ENCODE results near the gene RHOJ.
A peak's percentile ranks its signal among the peaks of the same experiment; 100 is the strongest.
"Not testable (repeated sequence)": the region's sequence is repeated elsewhere in the genome, so short reads cannot be mapped to it uniquely, and the experiment has no call there.

Gene RHOJ

DNA sequence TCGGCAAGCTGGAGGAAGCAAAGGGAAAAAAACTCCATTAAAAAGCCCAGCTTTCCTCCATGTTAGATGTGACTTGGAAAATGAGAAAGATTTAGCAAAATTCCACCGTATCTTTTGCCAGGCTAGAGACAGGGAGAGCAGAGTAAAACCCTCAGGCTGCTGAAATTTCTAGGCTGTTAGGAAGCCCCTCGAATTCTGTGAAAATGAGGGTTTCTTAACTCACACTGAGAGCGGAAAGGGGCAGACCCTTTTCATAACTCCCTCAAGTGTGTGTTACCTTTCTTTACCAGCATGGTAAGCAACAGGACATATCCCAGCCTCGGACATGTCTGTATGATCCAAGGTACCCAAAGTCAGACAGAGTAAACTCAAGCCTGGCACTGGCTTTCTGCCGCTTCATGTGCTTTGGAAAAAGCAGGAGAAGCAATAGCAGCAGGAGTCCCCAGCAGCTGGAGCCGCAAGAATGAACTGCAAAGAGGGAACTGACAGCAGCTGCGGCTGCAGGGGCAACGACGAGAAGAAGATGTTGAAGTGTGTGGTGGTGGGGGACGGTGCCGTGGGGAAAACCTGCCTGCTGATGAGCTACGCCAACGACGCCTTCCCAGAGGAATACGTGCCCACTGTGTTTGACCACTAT is at the start of gene RHOJ:
Gene RHOJ (plus strand): TSS at position 37 of the 637 bp plus-strand sequence. CDS start 427 bp downstream, at position 464.
- DNase-seq (ENCODE audit: low spot score): no peak

DNA sequence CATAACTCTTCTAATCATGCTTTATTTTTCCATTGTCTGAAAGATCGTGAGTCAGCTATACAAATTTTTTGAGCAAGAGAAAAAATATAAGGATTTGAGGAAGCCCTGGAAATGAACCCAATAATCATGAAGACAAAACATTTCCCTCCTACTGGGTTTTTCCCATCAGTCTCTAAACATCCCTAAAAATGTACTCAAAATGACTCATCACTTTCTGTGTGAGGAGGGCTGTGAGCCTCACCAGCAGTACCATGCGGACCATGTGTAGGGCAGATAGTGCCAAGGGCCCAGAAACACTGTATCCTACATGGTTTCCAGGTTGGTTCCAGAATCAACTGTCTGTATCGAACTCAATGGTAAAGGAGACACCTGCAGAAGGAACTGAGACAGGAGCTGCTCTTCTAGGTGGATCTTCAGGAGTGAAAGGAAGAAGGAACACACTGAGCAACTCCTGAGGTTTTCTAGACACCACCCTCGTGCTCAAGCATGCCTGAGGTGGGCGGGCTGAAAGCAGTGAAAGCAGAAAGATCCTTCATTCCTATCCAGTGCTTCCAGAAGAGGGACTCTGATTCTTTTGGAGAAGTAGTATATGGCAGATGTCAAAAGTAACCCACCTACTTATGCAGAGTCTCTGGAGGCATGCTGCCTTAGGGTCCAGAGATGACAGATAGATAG is 48.6 kb upstream of the RHOJ start:
- no peak for DNase-seq (ENCODE audit: low spot score)

DNA sequence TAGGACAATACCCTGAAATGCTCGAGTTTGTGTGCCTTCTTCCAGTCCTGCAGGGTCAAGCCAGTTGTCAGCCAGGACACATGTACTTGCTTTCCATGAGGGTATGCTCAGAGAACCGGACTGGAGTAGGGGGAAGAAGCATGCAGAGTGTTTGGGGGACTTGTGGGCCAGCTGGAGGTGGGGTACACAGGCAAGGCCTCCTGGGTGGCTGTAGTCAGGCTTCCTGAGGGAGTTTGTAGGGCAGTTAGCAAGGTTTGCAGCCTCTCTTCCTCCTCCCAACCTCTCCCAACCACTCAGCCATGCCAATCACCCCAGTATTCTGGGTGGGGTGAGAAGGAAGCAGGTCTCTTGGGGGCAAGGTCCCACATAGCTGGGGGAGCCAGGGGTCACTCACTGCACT is 47.0 kb upstream of the RHOJ start:
- DNase-seq (ENCODE audit: low spot score): no peak

DNA sequence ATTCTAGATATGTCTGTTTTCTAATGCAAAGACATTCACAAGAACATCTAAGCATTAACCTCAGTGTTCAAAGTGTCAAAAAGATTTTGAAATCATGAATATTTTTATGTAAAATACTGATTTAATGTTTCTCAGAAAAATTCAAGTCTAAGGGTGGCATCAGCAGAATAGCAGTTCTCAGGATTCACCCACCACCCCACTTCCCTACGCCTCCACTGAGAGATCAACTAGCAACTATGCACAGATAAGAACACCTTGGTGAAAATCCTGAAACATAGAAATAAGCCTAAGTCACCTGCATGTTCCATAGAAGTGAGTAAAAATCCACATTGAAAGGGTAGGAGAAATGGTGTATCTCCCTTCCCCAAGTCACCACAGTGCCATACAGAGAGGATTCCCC is 40.9 kb upstream of the RHOJ start:
- DNase-seq (ENCODE audit: low spot score): no peak

DNA sequence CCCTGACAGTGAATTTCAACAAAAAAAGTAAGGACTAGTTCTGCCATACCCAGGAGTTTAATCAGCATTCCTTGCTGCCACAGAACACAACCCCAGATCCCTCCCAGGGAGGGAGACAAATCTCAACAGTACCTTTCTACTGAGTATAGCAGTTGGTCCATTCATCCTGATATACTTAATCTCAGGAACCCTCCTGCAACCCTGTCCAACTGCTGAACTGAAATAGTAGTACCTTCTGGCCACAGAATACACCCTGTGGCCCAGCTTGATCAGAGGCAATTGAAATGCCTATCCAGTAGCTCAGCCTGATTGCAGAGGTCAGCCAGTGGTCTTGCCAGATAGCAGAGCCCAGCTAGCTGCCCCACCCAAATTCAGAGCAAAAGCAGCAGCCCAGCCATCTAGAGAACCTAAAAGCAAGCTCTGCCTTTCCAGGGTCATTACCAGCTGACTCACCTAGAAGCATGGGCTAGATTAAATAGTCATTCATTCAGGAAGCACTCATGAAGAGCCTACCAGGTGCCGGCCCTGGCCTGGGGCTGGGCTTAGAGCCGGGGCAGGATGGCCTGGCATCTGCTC is 40.0 kb upstream of the RHOJ start:
- peak; percentile 6 for DNase-seq (ENCODE audit: low spot score)

DNA sequence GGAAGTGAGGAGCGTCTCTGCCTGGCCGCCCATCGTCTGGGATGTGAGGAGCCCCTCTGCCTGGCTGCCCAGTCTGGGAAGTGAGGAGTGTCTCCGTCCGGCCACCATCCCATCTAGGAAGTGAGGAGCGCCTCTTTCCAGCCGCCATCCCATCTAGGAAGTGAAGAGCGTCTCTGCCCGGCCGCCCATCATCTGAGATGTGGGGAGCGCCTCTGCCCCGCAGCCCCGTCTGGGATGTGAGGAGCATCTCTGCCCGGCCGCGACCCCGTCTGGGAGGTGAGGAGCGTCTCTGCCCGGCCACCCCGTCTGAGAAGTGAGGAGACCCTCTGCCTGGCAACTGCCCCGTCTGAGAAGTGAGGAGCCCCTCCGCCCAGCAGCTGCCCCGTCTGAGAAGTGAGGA is 39.0 kb upstream of the RHOJ start:
- DNase-seq (ENCODE audit: low spot score): not testable (repeated sequence)

DNA sequence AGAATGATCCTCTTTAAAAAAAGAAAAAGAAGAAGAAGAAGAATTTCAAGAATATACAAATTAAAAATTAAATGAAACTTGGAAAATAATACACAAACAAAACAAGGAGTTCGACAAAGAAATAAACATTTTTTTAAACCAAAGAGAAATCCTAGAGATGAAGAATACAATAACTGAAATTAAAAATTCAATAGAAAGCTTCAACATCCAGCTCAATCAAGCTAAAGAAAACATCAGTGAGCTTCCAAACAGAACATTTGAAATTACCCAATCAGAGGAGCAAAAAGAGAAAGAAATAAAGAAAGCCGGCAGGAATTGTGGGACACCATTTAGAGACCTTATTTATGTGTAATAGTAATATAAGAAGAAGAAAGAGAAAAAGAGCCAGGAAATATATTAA is 37.2 kb upstream of the RHOJ start:
- DNase-seq (ENCODE audit: low spot score): no peak

DNA sequence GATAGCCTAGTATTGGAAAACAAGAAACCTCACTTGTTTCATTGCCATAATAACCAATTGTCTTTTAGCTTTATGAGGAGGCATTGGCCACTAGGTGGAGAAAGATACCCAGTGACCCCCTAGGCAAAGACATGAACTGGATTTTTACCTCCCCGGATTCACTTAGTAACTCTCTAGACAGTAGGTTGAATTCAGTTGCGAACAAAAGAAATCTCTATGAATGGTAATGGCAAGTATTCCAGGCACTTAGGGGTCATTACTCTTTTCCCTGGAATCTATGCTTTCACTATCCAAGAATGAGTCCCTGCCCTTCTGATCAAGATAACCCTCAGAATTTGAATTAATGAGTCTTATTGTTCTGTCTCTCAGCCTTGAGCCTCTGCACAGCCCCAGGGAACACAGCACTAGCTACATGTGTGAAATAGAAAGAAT is 29.5 kb upstream of the RHOJ start:
- DNase-seq (ENCODE audit: low spot score): peak; percentile 42

DNA sequence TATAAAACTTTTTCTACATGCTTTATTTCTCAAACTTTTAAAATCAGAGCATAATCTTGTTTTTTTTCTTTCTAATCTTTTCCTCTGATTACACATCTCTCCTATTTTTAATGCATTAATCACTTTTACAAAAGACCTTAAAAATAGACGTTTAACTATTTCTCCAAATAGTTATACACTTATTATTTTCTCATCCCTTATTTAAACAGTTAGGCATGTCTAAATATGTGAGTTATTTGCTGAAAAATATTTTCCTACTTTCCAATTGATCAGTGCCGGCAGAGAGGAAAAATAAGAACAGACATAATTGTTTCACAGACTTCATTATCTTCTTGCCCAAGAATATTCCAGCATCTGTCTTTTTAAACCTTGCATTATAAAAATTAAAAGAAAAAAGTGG is 28.7 kb upstream of the RHOJ start:
- DNase-seq (ENCODE audit: low spot score): no peak

DNA sequence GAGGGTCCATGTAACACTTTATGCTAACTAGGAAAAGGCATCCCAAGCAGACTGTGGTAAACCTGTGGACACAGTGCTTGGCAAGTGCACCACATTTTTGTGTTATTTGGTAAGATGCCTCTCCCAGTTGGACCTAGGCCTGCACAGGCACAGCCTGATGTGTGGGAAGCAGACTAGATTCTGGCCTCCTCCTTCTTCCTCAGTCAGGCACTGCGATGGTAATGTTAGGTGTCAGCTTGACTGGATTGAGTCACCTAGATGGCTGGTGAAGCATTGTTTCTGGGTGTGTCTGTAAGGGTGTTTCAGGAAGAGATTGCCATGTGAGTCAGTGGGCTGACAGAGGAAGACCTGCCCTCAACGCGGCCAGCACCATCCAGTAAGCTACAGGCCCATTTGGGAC is 25.3 kb upstream of the RHOJ start:
- no peak for DNase-seq (ENCODE audit: low spot score)

DNA sequence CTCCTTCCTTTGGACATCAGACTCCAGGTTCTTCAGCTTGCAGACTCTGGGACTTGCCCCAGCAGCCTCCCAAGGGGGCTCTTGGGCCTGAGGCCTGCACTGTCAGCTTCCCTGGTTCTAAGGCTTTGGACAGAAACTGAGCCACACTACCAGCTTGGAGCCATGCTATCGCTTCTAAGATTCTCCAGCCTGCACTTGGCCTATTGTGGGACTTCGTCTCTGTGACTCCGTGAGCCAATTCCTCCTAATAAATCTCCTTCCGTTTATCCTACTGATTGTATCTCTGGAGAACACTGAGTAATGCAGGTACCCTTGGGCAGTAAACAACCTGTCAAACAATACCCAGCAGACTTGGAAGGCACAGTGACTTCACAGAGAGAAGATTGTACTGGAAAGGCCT is 24.9 kb upstream of the RHOJ start:
- no peak for DNase-seq (ENCODE audit: low spot score)

DNA sequence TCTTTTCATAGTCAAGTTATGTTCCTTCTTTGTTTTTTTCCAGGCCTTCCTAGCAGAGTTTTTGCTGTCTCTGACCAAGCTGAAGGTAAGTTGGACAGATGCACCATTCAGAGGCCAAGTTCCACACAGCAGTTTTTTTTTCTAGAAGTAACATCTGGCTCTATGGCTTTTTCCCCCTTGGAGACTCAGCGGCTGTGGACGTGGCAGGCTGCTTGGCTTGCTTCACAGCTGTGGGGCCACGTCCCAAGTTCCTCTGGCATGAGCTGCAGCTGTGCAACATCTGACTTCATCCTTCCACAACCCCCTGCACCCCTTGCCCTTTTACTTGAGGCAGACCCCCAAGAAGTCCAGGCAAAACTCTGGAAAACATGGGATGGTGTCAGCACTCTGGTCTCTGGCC is 24.2 kb upstream of the RHOJ start:
- DNase-seq (ENCODE audit: low spot score): no peak

DNA sequence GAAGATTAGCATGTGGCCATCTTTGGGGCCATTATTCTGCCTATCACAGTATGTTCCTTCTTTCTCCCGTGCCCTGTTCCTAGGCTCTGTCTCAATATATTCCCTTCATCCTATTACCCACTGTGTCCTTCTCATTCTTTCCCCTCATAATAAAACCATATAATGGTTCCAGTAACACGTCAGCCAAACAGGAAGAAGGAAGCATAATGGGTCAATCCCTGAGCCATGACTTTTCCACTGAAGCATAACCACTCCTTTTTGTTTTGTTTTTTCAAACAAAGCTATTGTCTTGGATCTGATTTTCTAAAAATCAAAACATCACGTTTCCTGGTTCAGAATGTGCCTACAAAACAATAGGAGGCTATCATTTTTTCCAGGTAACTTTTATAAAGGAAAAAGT is 21.3 kb upstream of the RHOJ start:
- DNase-seq (ENCODE audit: low spot score): no peak

DNA sequence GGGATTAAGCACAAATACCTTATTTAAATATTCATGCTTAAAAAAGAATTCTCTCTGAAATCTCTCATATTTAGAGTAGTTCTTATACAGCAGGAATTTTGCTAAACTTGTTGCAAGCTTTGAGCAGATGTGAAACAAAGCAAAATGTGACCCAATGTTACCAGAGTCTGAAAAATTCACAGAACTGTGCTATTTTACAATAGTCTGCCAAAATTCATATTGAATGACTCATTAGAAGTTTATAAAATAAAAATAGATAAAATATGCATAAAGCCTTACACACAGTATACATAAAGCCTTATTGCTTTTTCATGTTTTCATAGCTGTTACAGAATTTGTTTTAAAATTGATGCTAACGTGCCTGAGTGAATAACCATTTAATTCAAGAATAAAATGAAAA is 17.8 kb upstream of the RHOJ start:
- no peak for DNase-seq (ENCODE audit: low spot score)

DNA sequence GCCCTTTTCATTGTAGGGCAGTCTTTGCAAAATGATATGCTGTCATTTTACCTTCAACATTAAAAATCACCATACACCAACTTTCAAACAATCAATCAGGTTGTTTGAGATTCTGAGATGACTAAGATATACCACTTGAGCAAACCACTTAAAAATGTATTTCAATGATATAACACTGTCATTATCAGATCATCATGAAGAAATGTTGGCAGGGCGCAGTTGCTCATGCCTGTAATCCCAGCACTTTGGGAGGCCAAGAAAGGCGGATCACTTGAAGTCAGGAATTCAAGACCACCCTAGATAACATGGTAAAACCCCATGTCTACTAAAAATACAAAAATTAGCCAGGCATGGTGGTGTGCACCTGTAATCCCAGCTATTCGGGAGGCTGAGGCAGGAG is 13.0 kb upstream of the RHOJ start:
- no peak for DNase-seq (ENCODE audit: low spot score)

DNA sequence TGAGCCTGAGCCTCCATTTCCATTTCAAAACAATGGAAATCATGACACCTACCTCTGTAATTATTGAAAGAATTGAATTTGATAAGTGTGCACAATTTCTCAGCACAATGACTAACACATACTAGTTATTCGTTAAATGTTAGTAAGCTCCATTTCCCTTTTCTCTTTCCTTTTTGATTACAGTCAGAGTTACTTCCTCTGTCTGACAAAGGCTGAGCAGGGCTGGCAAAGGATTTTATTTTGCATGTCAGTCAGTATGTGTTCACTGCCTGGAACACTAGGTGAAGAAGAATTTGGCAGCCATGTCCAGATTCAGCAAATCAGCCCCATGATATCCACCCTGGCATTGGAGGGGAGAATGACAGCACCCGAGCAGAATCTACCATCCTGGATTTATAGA is 12.2 kb upstream of the RHOJ start:
- DNase-seq (ENCODE audit: low spot score): no peak

DNA sequence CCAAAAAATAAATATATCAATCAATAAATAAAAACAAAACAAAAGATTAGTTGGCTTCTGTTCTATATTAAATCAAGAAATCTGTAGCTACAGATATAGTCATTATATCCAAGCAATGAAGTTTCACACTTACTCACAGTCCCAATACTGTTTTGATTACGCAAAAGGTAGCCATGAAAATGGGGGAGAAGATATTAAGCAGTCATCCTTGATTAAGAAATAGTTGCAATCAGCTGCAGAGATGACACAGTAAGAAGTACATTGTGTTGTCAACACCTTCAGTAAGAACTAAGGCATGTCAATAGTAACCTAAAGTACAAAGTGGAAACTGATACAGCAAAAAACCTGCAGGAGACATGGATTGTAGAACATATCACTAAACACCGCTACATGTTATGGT is 11.0 kb upstream of the RHOJ start:
- DNase-seq (ENCODE audit: low spot score): no peak

DNA sequence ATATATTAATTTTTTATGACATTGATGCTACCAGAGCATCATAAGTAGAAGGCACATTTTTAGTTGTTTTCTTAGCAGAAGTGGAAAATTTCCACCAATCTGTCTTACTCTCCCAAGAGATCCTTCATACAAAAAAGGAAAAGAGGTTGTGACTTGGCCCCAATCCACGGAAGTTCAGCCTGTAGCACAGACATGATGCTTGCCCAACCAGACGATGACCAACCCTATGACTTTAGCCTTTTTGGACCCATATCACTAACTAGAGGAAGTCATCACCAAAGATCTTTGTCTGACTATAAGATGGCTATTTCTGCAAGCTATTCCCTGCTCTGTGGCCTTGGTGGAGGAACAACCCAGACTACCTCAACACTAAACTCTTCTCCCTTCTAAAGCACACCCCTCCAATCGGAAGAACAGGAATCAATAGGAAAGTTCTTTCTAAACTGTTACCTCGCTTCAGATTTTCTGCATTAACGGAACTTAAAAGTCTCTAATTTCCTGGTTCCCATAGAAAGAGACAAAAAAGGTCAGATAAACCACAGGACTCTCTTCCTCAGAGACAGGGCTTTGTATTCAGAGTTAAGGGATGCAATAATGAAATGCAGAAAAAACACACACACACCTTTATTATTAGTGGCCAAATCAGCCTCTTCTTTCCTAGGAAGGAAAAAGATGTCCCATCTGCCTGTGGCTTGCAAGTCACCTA is 4.1 kb upstream of the RHOJ start:
- no peak for DNase-seq (ENCODE audit: low spot score)

DNA sequence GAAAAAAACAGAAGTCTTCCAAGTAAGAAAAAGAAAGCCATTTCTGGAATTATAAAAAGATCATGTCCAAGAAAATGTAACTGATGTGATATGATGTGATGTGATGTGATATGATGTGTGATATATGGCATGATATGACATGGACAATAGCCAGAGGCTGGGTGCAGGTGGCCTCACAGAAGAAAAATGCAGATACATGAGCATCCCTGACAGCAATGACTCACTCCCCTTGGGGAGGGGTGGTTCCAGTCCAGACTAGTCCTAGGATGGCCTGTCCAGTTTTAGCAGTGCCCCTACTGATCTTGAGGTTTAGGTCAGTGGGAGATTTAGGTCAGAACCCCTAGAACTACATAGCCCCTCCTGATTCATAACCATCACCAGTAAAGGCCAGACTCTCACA is 3.5 kb upstream of the RHOJ start:
- no peak for DNase-seq (ENCODE audit: low spot score)

DNA sequence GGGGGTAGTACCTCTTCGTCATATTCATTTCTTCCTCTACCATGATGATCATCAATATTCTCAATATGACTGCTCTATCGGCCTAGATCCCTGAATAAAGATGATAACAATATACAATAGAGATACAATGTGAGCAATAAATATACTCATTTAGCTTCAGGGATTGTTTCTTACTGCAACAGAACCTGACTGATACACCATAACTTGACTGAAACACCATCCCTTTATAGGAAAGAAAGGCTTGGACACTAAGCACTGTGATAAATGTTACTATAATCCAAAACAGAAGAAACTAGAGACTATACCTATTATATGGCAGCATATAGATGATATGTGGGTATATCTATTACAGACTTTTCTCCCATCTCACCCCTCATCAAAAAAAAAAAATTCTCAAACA is 1.2 kb upstream of the RHOJ start:
- DNase-seq (ENCODE audit: low spot score): no peak

DNA sequence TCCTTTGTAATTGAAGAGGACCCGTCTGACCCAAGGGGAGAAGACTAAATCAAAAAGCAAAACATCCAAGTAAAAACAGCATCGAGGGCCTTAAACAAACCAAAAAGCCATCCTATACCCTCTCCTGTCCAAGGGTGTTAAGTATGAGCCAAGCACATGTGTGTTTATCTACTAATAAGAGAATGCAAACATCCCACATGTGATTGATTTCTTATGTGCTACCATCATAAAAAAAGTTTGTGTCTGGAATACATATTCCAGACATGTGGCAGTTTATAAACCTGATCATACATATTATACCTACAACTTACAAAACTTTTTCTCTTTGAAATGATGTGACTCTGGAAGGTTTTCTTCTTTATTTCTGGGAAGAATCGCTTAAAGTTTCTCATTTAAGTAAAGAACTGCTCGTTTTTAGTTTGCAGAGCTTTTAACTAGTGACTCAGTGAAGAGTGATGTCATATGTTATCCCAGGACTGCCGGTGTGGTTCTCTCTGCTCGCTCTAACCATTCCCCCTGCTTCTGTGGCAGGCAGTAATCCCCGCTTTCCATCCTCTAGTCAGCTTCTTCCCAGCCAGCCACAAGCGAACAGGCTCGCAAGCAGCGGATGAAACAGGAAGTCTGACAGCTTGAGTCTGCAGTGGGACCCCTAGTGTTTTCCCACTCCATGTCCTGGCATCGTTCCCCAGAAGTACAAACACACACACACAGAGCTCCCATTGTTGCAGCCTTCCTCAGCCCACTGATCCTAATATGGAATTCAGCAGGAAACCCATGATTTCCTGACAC is 431 bp upstream of the RHOJ start:
- peak; percentile 52 for DNase-seq (ENCODE audit: low spot score)

DNA sequence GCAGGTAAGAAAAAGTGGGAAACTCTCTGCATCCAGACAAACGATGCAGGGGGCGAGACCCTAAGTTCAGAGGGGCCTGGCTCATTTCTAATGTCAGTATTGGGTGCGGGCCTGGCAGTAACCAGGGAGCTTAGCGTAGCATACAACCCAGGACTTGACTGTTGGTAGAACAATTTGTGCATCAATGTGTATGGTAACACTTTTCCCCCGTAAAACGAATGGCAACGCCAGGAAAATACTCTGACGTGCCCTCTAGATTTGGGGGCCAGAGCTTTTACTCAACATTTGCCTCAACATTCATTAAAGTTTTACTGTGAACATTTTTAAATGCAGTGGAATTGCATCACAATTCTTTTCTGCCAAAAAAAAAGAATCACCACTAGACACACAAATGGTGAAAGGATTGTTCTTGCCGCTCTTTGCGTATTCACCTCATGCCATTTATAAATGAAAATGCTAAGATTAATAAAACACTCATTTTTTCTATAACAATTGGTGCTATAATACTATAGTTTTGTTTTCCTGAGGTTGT is 867 bp downstream of the RHOJ start:
- DNase-seq (ENCODE audit: low spot score): no peak

All from SW480 (cell line).